HUDEP-2 (cell line): ENCODE results near the gene TNIK.

Source experiments
- DNase-seq, 76 experiments: peaks; one replicate each; lab custom pipeline; 2025; ENCODE audit not compliant: unreplicated experiment in 76 of 76; lab: John Stamatoyannopoulos, UW

TNIK gene

GRCh38 chr3:171028025-171028778 is 432.0 kb downstream of the TNIK start:
- peak in 2 of 76 experiments; percentile 5 to 7 for DNase-seq

- DNase-seq, result no peak
Observed at GRCh38 chr3:171026597-171027293, 433.5 kb downstream of the TNIK start, which contains the start of gene SLC2A2. TSS of gene SLC2A2 (minus strand) at chr3:171026720. CDS start at chr3:171026670, 50 bp downstream.

- no peak for DNase-seq
Observed at GRCh38 chr3:171023566-171023965, 436.6 kb downstream of the TNIK start.

GRCh38 chr3:171021377-171021776 is 438.8 kb downstream of the TNIK start:
- no peak for DNase-seq

GRCh38 chr3:171018156-171018935 is 441.9 kb downstream of the TNIK start:
- DNase-seq, result peak in 2 of 76 experiments; percentile 4 to 18

- peak in 24 of 76 experiments; percentile 1 to 45 (median 16) for DNase-seq
Observed at GRCh38 chr3:171013822-171014748, 446.1 kb downstream of the TNIK start.

- no peak for DNase-seq
Observed at GRCh38 chr3:171011873-171012336, 448.3 kb downstream of the TNIK start.
